Astrocyte (in vitro differentiated cells and primary cell): Measurements from ENCODE around the gene METRNL. TPM values are rescaled to one million over a fixed set of nuclear protein-coding genes. Genes with fewer than 3 reads are reported as not detected.
"Not testable (repeated sequence)": the region's sequence is repeated elsewhere in the genome, so short reads cannot be mapped to it uniquely, and the experiment has no call there.

Experiments
- DNase-seq: peaks from one replicate; pipeline ENCODE4 v3.0.0-alpha.2; 2010; ENCODE audit warnings: low read depth
- FAIRE-seq: peaks from 2 replicates; lab custom pipeline; 2011; peaks lifted over from hg19 to GRCh38; lab: Jason Lieb, UNC
- H2AFZ ChIP-seq: 2 replicates; pipeline ENCODE4 v1.6.0; 2012; ENCODE audit warnings: low read depth, low read length, inconsistent platforms
- H3K27ac ChIP-seq: 2 replicates; pipeline ENCODE4 v1.5.1; 2011; ENCODE audit warnings: low read depth, low read length, inconsistent platforms
- H3K27me3 ChIP-seq: 2 replicates; pipeline ENCODE4 v1.6.0; 2011; ENCODE audit warnings: low read length, inconsistent platforms; ENCODE audit not compliant: insufficient read depth
- H3K36me3 ChIP-seq: 2 replicates; pipeline ENCODE4 v1.5.1; 2011; ENCODE audit warnings: low read length, inconsistent platforms; ENCODE audit not compliant: insufficient read depth
- H3K4me1 ChIP-seq: 2 replicates; pipeline ENCODE4 v1.5.1; 2011; ENCODE audit warnings: low read length, inconsistent platforms; ENCODE audit not compliant: insufficient read depth
- H3K4me2 ChIP-seq: 2 replicates; pipeline ENCODE4 v1.6.0; 2012; ENCODE audit warnings: low read length, inconsistent platforms
- H3K4me3 ChIP-seq: 2 replicates; pipeline ENCODE4 v1.5.1; 2011; ENCODE audit warnings: low read depth, mild to moderate bottlenecking, low read length, inconsistent platforms; ENCODE audit not compliant: insufficient read depth
- H3K79me2 ChIP-seq: 2 replicates; pipeline ENCODE4 v1.6.0; 2012; ENCODE audit warnings: mild to moderate bottlenecking, low read length, inconsistent platforms; ENCODE audit not compliant: insufficient read depth
- H3K9ac ChIP-seq: 2 replicates; pipeline ENCODE4 v1.6.0; 2012; ENCODE audit warnings: mild to moderate bottlenecking, low read length, inconsistent platforms
- H3K9me3 ChIP-seq: 2 replicates; pipeline ENCODE4 v1.5.1; 2012; ENCODE audit warnings: low read depth, mild to moderate bottlenecking, low read length, inconsistent platforms; ENCODE audit not compliant: insufficient read depth
- H4K20me1 ChIP-seq: 2 replicates; pipeline ENCODE4 v1.6.0; 2012; ENCODE audit warnings: low read length, inconsistent platforms; ENCODE audit not compliant: insufficient read depth
- H3K27ac Mint-ChIP-seq: one replicate; pipeline ENCODE4 v1.8.0; 2021; ENCODE audit warnings: mild to moderate bottlenecking, mixed read lengths; ENCODE audit not compliant: unreplicated experiment
- H3K27me3 Mint-ChIP-seq: one replicate; pipeline ENCODE4 v1.8.0; 2021; ENCODE audit warnings: low read depth, mixed read lengths; ENCODE audit not compliant: unreplicated experiment
- H3K36me3 Mint-ChIP-seq: one replicate; pipeline ENCODE4 v1.8.0; 2021; ENCODE audit warnings: low read depth, mixed read lengths; ENCODE audit not compliant: unreplicated experiment
- H3K4me1 Mint-ChIP-seq: one replicate; pipeline ENCODE4 v1.8.0; 2021; ENCODE audit warnings: low read depth, mixed read lengths; ENCODE audit not compliant: unreplicated experiment
- H3K4me3 Mint-ChIP-seq: one replicate; pipeline ENCODE4 v1.8.0; 2021; ENCODE audit warnings: mild to moderate bottlenecking, moderate library complexity, mixed read lengths; ENCODE audit not compliant: unreplicated experiment
- H3K9me3 Mint-ChIP-seq: one replicate; pipeline ENCODE4 v1.8.0; 2021; ENCODE audit warnings: mild to moderate bottlenecking, mixed read lengths; ENCODE audit not compliant: unreplicated experiment
- total RNA-seq: library from RNA; stranded (reverse); gene quantifications from 2 replicates; pipeline ENCODE4 v1.2.1, GENCODE V29; 2021
- TF ChIP-seq, protein P1 (sequence below): IDR thresholded peaks from 2 replicates; pipeline ENCODE4 v1.5.1; 2011; ENCODE audit warnings: low read depth, mild to moderate bottlenecking, inconsistent platforms, low read length, moderate library complexity; ENCODE audit not compliant: insufficient read depth

The METRNL gene
- total RNA-seq, 1 donor from 2014 or later, result 36.7 TPM

DNA sequence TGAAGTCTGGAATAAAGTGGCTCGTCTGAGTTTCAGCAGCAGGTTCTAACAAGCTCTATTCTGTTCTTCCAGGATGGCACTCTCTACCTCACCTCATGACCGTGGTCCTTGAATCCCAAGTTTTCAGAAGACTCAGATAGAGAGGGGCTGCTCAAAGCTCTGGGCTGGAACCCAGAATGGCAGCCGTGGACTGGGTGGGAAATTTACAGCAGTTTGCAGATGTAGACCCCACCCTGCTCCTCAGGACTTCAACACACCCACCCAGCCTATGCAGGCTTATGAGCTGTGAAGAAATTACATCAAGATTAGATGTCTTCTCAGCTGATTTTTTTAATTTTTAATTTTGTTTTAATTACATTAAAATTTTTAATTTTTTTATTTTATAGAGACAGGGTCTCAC lies 59.4 kb downstream of the METRNL start:
- H3K27ac ChIP-seq, result no peak overlapping the region
- peaks cover 9% of the 10 kb centered on the region for H3K27me3 ChIP-seq
- H3K79me2 ChIP-seq, result no peaks in the 10 kb centered on the region
- H3K27ac Mint-ChIP-seq, result no peak overlapping the region
- H3K36me3 ChIP-seq, result no peaks in the 10 kb centered on the region
- H3K4me3 ChIP-seq, result no peak overlapping the region
- DNase-seq (no peak), FAIRE-seq (no peak)
- H3K9ac ChIP-seq, result no peak overlapping the region
- H3K4me3 Mint-ChIP-seq, result no peak overlapping the region
- H3K4me2 ChIP-seq, result no peak overlapping the region
- H4K20me1 ChIP-seq, result no peaks in the 10 kb centered on the region
- H3K9me3 Mint-ChIP-seq, result peaks cover 12% of the 10 kb centered on the region
- no peaks in the 10 kb centered on the region for H3K36me3 Mint-ChIP-seq
- H2AFZ ChIP-seq, result no peak overlapping the region
- no peaks in the 10 kb centered on the region for H3K4me1 ChIP-seq
- peaks cover 30% of the 10 kb centered on the region for H3K27me3 Mint-ChIP-seq
- TF ChIP-seq, protein P1, sequence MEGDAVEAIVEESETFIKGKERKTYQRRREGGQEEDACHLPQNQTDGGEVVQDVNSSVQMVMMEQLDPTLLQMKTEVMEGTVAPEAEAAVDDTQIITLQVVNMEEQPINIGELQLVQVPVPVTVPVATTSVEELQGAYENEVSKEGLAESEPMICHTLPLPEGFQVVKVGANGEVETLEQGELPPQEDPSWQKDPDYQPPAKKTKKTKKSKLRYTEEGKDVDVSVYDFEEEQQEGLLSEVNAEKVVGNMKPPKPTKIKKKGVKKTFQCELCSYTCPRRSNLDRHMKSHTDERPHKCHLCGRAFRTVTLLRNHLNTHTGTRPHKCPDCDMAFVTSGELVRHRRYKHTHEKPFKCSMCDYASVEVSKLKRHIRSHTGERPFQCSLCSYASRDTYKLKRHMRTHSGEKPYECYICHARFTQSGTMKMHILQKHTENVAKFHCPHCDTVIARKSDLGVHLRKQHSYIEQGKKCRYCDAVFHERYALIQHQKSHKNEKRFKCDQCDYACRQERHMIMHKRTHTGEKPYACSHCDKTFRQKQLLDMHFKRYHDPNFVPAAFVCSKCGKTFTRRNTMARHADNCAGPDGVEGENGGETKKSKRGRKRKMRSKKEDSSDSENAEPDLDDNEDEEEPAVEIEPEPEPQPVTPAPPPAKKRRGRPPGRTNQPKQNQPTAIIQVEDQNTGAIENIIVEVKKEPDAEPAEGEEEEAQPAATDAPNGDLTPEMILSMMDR, result no peak
- no peaks in the 10 kb centered on the region for H3K9me3 ChIP-seq
- no peaks in the 10 kb centered on the region for H3K4me1 Mint-ChIP-seq

- DNase-seq, H3K27me3 ChIP-seq, H3K27ac ChIP-seq: not testable (repeated sequence)
These were observed 60.3 kb downstream of the METRNL start for GRCh38 chr17:83139541-83140248.

DNA sequence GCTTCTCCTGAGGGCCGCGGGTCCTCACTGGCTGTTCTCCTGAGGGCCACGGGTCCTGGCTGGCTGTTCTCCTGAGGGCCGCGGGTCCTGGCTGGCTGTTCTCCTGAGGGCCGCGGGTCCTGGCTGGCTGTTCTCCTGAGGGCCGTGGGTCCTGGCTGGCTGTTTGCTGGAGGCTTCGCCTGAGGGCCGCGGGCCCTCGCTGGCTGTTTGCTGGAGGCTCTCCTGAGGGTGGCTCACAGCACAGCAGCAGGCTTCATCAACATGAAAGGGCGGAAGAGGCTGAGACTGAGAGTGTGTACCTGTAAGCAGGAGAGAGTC lies 60.8 kb downstream of the METRNL start:
- not testable (repeated sequence) for FAIRE-seq, H4K20me1 ChIP-seq, H2AFZ ChIP-seq, H3K4me2 ChIP-seq, H3K79me2 ChIP-seq, H3K27ac ChIP-seq, H3K36me3 Mint-ChIP-seq, H3K9me3 ChIP-seq, H3K9ac ChIP-seq, H3K4me3 Mint-ChIP-seq, H3K4me1 ChIP-seq, DNase-seq, H3K4me1 Mint-ChIP-seq, H3K36me3 ChIP-seq, H3K4me3 ChIP-seq, H3K27ac Mint-ChIP-seq
- Mint-ChIP-seq H3K9me3 (peaks cover 16% of the 10 kb centered on the region), H3K27me3 (peaks cover 38% of the 10 kb centered on the region)
- peaks cover 10% of the 10 kb centered on the region for H3K27me3 ChIP-seq

More at GRCh38 chr17:83139541-83140248, 60.3 kb downstream of the METRNL start:
- not testable (repeated sequence) for H2AFZ ChIP-seq, H3K36me3 Mint-ChIP-seq, H4K20me1 ChIP-seq, H3K4me3 ChIP-seq, FAIRE-seq, H3K9ac ChIP-seq, H3K4me1 Mint-ChIP-seq, H3K36me3 ChIP-seq, H3K4me1 ChIP-seq, H3K9me3 ChIP-seq, H3K4me3 Mint-ChIP-seq, H3K27ac Mint-ChIP-seq, H3K4me2 ChIP-seq, H3K79me2 ChIP-seq
- H3K9me3 Mint-ChIP-seq, result peaks cover 16% of the 10 kb centered on the region
- H3K27me3 Mint-ChIP-seq, result peaks cover 35% of the 10 kb centered on the region
